GM10248 (cell line): ENCODE data around the gene LRRC52.
"Not testable (repeated sequence)": the region's sequence is repeated elsewhere in the genome, so short reads cannot be mapped to it uniquely, and the experiment has no call there.

Experiments used
- CTCF ChIA-PET: fragments of 300-600 bp; sonication (Branson Sonifier 250); formaldehyde crosslinking; extraction: SDS; loops from one replicate; lab custom pipeline; 2021; ENCODE audit warnings: antibody characterized with exemption; lab: Yijun Ruan, JAX
- POLR2A ChIA-PET: fragments of 350-650 bp; sonication (Branson Sonifier 250); formaldehyde crosslinking; extraction: SDS; loops from one replicate; lab custom pipeline; 2020; ENCODE audit warnings: antibody characterized with exemption; lab: Yijun Ruan, JAX
- DNase-seq: peaks from one replicate; pipeline ENCODE4 v3.0.0; 2012; ENCODE audit errors: extremely low spot score
- TF ChIP-seq, protein P1 (sequence below): IDR thresholded peaks from 2 replicates; pipeline ENCODE4 v1.5.1; 2012; ENCODE audit warnings: mild to moderate bottlenecking, low read depth; ENCODE audit errors: extremely low read depth, missing control alignments, control extremely low read depth

Gene LRRC52

DNA sequence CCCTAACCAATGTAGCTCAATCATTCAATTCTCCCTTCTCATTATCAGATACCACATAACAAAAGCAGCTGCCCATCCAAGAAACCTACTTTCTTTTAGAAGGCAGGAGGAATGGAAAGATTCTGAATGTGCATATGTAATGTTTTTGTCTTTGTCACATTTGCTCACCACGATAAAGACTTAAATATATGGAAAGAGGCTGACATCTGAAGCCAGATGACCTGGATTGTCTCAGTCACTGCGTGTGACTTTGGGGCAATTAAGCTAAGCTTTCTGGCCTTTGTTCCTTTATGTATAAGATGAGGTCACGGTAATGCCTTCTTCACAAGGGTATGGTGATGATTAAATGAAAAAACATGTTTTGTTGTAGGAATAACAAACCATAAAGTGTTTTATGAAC, 42.6 kb downstream of the LRRC52 start:
- no peak for DNase-seq
- TF ChIP-seq, protein P1, sequence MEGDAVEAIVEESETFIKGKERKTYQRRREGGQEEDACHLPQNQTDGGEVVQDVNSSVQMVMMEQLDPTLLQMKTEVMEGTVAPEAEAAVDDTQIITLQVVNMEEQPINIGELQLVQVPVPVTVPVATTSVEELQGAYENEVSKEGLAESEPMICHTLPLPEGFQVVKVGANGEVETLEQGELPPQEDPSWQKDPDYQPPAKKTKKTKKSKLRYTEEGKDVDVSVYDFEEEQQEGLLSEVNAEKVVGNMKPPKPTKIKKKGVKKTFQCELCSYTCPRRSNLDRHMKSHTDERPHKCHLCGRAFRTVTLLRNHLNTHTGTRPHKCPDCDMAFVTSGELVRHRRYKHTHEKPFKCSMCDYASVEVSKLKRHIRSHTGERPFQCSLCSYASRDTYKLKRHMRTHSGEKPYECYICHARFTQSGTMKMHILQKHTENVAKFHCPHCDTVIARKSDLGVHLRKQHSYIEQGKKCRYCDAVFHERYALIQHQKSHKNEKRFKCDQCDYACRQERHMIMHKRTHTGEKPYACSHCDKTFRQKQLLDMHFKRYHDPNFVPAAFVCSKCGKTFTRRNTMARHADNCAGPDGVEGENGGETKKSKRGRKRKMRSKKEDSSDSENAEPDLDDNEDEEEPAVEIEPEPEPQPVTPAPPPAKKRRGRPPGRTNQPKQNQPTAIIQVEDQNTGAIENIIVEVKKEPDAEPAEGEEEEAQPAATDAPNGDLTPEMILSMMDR, result no peak
- ChIA-PET CTCF (interaction anchor here (1.0 to 5.9 kb wide), 8 partner anchors 11 to 328 kb away, joined by 4 to 37 read pairs (median 6); no protein-coding TSS in a partner anchor), POLR2A (no interaction called here)

DNA sequence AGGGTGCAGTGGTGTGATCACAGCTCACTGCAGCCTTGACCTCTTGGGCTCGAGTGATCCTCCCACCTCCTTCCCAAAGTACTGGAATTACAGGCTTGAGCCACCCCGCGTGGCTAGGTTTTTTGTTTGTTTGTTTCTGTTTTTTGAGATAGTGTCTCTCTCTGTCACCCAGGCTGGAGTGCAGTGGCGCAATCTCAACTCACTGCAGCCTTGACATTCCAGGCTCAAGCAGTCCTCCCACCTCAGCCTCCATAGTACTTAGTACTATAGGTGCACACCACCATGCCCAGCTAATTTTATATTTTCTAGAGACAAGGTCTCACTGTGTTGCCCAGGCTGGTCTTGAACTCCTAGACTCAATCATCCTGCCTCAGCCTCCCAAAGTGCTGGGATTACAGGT, 47.6 kb downstream of the LRRC52 start:
- POLR2A ChIA-PET, DNase-seq: not testable (repeated sequence)
- CTCF ChIA-PET, result interaction anchor here (1.3 to 6.0 kb wide), 10 partner anchors 9 to 334 kb away, joined by 3 to 120 read pairs (median 10); no protein-coding TSS in a partner anchor

DNA sequence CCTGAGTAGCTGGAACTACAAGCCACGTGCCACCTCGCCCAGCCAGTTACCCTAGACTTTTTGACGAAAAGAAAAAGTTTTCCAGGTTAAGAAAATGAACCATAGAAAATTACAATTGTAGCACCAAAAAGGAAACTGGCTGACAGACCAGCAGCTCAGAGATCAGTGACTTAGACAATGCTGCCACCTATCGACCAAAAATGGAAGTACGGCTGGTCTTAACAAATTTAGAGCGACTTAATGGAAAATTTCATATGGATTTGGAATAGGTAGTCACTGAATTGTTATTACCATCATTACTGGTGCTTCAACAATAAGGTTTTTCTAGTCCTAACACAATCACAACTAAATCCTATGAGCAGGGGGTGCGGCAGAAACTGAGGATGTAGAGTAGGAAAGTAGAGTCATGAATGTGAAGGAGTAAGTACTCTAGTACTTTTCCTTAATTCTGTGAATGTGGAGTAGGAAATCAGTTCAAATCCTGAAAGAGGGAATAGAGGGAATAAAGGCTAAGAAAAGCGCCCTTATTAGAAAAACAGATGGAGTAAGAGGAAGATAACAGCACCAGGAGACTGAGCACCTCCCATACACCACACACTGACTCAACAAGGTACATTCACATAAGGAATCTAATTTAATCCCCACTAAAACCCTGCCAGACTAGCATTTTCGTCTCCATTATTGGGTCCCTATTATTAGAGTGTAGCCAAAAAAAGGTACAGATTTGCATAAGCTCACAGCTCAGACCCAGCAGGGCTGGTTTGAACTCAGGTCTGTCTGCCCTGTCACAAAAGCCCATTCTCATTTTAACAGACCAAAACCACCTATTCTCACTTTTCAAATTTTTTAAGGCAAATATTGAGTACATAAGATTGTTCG, 49.4 kb downstream of the LRRC52 start:
- peak; percentile 65 for DNase-seq
- ChIA-PET CTCF (interaction anchor here (0.6 to 6.0 kb wide), 27 partner anchors 7 to 463 kb away, joined by 3 to 120 read pairs (median 6); no protein-coding TSS in a partner anchor), POLR2A (no interaction called here)
- TF ChIP-seq, protein P1, result peak; percentile 81

DNA sequence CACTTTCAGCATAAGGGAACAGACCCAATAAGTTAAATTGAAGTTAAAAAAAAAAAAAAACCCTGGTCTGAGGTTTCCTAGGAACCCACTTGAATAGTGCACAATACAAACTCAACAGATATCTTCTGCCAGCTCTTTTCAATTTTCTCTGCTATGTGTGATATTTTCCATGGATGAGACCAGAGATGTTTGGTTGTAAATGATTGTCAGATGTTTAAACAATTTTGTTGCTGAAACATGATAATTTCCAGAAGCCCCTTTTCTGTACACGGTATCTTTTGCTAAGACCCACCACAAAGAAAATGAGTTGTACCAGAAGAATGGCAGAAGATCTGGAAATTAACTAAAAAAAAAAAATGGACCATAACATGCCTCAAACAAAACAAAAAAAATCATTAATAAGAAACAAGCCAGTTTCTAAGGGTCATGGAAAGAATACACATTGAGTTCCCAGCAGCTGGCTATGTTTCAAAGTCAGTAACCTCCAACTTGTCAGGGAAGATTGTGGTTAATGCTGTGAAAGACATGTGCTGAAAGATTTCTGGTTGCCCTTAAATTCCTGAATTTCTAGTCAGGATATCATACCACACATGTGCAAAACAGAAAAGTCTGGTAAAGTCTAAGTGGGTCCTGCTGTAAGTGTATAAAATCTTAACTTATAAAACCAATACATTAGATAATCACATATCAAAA, 51.6 kb downstream of the LRRC52 start:
- DNase-seq, result no peak
- TF ChIP-seq, protein P1, result no peak
- CTCF ChIA-PET, result interaction anchor here (1.1 to 7.7 kb wide), 4 partner anchors 202 to 338 kb away, joined by 4 to 62 read pairs (median 39); no protein-coding TSS in a partner anchor
- POLR2A ChIA-PET, result interaction anchor here (0.7 kb wide), 1 partner anchor 576 kb away, joined by 4 read pairs; no protein-coding TSS in a partner anchor

DNA sequence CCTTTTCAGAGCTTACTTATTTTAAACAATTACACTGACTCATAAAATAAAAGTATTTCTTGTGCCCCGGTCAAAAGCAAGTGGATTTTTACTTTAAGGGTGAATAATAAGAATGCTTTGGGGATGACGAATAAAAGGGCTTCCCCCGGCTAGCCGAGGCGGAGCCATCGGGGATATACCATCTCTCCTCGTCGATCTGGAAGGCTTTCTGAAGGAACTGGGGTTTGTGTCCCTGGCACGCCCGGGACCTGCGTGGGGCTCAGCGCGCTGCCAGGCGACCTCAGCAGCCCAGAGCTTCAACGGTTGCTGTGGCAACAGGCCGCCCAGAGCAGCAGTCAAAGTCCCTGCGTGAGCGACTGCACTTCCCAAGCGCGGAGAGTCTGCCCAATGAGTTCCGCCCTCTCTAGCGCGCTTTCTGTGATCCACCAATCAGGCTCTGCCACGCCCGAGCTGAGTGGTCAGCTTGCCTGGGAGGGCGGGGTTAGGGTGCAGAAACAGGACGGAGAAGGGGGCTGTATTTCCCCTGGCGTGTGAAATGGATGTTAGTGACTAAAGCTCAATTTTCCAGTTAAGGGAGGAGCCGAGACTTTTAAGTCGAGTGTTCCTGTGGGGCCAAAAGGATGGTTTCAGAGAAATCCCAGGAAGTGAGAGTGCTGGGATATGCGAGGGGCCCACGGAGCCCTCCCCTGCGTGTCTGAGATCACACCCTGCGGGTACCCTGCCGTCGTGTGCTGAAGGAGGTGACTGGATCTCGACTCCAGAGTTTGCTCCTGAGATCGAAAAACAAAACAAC, 54.3 kb downstream of the LRRC52 start:
- POLR2A ChIA-PET, result interaction anchor here (0.6 kb wide), 1 partner anchor 28 kb away, joined by 3 read pairs; no protein-coding TSS in a partner anchor
- CTCF ChIA-PET, result interaction anchor here (0.8 to 7.7 kb wide), 7 partner anchors 121 to 330 kb away, joined by 3 to 120 read pairs (median 4); no protein-coding TSS in a partner anchor
- DNase-seq, result peak; percentile 95
- TF ChIP-seq, protein P1, result no peak

DNA sequence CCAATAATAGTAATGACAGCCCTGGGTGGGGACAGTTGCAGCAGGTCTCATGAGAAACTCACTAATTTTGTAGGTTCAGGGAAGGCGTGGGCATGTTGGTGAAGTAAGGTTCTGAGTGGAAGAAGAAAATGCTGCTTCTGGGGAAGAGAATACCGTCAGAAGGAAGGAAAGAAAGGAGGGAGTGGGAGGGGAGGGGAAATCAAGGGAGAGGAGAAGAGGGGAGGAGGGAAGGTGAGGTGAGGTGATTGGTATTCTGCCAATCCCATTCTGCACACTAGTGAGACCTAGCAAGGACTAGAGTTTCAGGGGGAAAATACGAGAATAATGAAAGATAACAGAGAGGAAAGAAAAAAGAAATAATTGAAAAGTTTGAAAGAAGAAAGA, 54.9 kb downstream of the LRRC52 start:
- ChIA-PET POLR2A (interaction anchor here (0.6 kb wide), 1 partner anchor 27 kb away, joined by 3 read pairs; no protein-coding TSS in a partner anchor), CTCF (interaction anchor here (0.8 to 7.7 kb wide), 8 partner anchors 99 to 330 kb away, joined by 3 to 120 read pairs (median 4); no protein-coding TSS in a partner anchor)
- TF ChIP-seq, protein P1, result no peak
- DNase-seq, result no peak
